Progenitor cell of endocrine pancreas (in vitro differentiated cells): ENCODE data around the gene PRKCB. TPM values are rescaled to one million over a fixed set of nuclear protein-coding genes. Genes with fewer than 3 reads are reported as not detected.

Experiments
- DNase-seq: peaks from one replicate; pipeline ENCODE4 v3.0.0; 2021; ENCODE audit warnings: low spot score; ENCODE audit not compliant: unreplicated experiment
- H3K27ac Mint-ChIP-seq: 2 replicates; pipeline ENCODE4 v1.8.0; 2021; ENCODE audit warnings: mild to moderate bottlenecking, moderate library complexity, mixed read lengths
- H3K27me3 Mint-ChIP-seq: 2 replicates; pipeline ENCODE4 v1.8.0; 2021; ENCODE audit warnings: mixed read lengths
- H3K36me3 Mint-ChIP-seq: 2 replicates; pipeline ENCODE4 v1.8.0; 2022; ENCODE audit warnings: mixed read lengths; ENCODE audit not compliant: insufficient read depth
- H3K4me1 Mint-ChIP-seq: 2 replicates; pipeline ENCODE4 v1.8.0; 2021; ENCODE audit warnings: low read depth, mixed read lengths
- H3K4me3 Mint-ChIP-seq: 2 replicates; pipeline ENCODE4 v1.8.0; 2021; ENCODE audit warnings: low read depth, mild to moderate bottlenecking, moderate library complexity, mixed read lengths
- H3K9me3 Mint-ChIP-seq: 2 replicates; pipeline ENCODE4 v1.8.0; 2021; ENCODE audit warnings: low read depth, mixed read lengths
- CTCF ChIP-seq: fragments of 200-600 bp; sonication (generic); IDR thresholded peaks from one replicate; pipeline ENCODE4 v1.5.0; 2021; ENCODE audit warnings: antibody characterized with exemption, mild to moderate bottlenecking; ENCODE audit not compliant: unreplicated experiment
- total RNA-seq: library from RNA; stranded (reverse); gene quantifications from 2 replicates; pipeline ENCODE4 v1.2.1, GENCODE V29; 2021

Gene PRKCB
- total RNA-seq, 1 donor from 2014 or later: 0.36 TPM

DNA sequence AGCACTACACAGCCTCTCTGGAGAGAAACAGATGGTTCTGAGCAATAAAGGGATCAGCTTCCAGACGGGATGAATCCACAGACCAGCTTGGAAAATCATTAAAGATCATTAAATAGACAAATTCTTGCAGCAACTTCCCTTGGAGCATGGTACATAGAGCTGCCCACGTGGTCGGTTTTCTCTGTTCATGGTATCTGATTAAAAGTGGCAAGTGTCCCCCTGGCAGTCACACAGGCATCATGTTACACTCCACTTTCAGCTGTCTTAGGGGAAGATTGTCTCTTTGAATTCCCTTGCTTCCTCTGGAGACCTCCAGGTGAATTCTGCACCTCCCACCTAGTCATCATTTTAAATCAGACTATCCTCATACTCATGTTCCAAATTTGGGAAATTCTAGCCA is 328.2 kb downstream of the PRKCB start:
- Mint-ChIP-seq H3K4me3 (no peak overlapping the region), H3K4me1 (no peaks in the 10 kb centered on the region), H3K9me3 (no peaks in the 10 kb centered on the region), H3K27ac (no peak overlapping the region), H3K36me3 (no peaks in the 10 kb centered on the region), H3K27me3 (no peaks in the 10 kb centered on the region)
- no peak for DNase-seq
- TF ChIP-seq CTCF: no peak

- TF ChIP-seq CTCF: no peak
- Mint-ChIP-seq H3K27ac (no peak overlapping the region), H3K27me3 (no peaks in the 10 kb centered on the region), H3K36me3 (no peaks in the 10 kb centered on the region), H3K4me1 (no peaks in the 10 kb centered on the region), H3K4me3 (no peak overlapping the region), H3K9me3 (no peaks in the 10 kb centered on the region)
- no peak for DNase-seq
Observed at GRCh38 chr16:24164416-24164815, 328.6 kb downstream of the PRKCB start.

GRCh38 chr16:24165273-24165672 is 329.5 kb downstream of the PRKCB start:
- DNase-seq: no peak

DNA sequence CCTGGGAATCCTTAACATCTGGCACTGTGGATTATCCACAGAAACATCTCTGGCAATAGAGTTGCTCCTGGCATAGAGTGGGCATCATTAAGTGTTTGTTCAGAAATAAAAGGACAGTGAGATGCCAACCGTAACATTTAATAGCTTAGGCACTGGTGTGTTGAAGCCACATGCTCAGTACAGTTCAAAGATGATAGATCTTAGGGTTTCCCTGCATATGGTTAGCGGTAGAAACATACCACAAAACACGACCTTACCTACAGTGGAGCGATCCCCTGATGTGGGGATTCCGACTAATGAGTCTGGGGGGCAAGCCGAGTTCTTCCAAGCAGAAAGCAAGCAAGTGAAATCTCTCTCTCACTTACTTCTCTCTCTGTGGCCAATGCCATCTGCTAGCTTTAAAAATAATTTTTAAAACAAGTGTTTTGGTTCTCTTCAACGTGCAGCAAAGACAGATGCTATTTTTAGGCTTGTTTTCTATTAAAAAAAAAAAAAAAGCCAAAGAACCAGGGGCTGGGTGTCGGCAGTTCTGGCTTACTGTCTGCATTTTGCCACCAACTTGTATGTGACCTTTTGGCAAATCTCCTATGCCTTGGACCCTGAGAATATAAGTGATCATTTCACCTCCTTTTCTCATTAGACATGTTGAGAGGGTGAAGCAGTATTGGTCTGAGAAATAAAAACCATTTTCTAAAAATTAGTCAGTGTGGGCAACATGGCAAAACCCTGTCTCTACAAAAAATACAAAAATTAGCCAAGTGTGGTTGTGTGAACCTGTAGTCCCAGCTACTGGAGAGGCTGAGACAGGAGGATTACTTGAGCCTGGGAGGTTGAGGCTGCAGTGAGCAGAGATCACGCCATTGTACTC is 331.1 kb downstream of the PRKCB start:
- H3K36me3 Mint-ChIP-seq: no peaks in the 10 kb centered on the region
- no peaks in the 10 kb centered on the region for H3K9me3 Mint-ChIP-seq
- no peak for DNase-seq
- no peak for TF ChIP-seq CTCF
- no peaks in the 10 kb centered on the region for H3K27me3 Mint-ChIP-seq
- no peak overlapping the region for H3K4me3 Mint-ChIP-seq
- H3K27ac Mint-ChIP-seq: no peak overlapping the region
- H3K4me1 Mint-ChIP-seq: no peaks in the 10 kb centered on the region

More at GRCh38 chr16:24165273-24165672, 329.5 kb downstream of the PRKCB start:
- no peaks in the 10 kb centered on the region for H3K9me3 Mint-ChIP-seq
- no peak overlapping the region for H3K4me3 Mint-ChIP-seq
- no peak for TF ChIP-seq CTCF
- H3K36me3 Mint-ChIP-seq: no peaks in the 10 kb centered on the region
- no peaks in the 10 kb centered on the region for H3K4me1 Mint-ChIP-seq
- H3K27ac Mint-ChIP-seq: no peak overlapping the region
- no peaks in the 10 kb centered on the region for H3K27me3 Mint-ChIP-seq

DNA sequence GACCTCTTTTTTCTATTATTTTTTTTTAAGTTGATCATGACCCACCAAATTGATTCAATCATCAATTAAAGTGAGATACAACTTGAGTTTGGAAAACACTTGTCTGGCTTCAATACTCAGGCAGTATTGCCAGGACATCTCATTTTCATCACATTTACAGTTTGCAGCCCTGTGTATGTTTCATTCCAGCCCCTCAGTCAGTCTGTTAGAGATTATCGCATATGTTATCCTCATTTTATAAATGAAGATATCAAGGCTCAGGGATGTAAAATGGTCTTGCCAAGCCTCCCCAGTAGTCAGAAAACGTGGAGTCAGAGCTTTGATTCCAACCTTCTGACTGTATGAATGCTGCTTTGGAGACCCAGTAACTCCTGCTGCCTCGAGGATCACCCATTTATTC is 333.1 kb downstream of the PRKCB start:
- H3K9me3 Mint-ChIP-seq: no peaks in the 10 kb centered on the region
- no peaks in the 10 kb centered on the region for H3K4me1 Mint-ChIP-seq
- DNase-seq: no peak
- H3K36me3 Mint-ChIP-seq: no peaks in the 10 kb centered on the region
- no peak for TF ChIP-seq CTCF
- no peak overlapping the region for H3K27ac Mint-ChIP-seq
- no peak overlapping the region for H3K4me3 Mint-ChIP-seq
- H3K27me3 Mint-ChIP-seq: peaks cover 6% of the 10 kb centered on the region
